GM18873 (cell line): ENCODE measurements around the gene HSPA12B.

Experiments used
- ATAC-seq: cut with Tn5 transposase; IDR thresholded peaks from one replicate; pipeline ENCODE4 v1.9.1; 2021; ENCODE audit warnings: mild to moderate bottlenecking, moderate library complexity, moderate number of reproducible peaks; ENCODE audit not compliant: unreplicated experiment, low FRiP score

HSPA12B gene

GRCh38 chr20:3800878-3801260 is 68.4 kb downstream of the HSPA12B start:
- no peak for ATAC-seq

GRCh38 chr20:3801299-3801698 is 68.8 kb downstream of the HSPA12B start:
- ATAC-seq: no peak

DNA sequence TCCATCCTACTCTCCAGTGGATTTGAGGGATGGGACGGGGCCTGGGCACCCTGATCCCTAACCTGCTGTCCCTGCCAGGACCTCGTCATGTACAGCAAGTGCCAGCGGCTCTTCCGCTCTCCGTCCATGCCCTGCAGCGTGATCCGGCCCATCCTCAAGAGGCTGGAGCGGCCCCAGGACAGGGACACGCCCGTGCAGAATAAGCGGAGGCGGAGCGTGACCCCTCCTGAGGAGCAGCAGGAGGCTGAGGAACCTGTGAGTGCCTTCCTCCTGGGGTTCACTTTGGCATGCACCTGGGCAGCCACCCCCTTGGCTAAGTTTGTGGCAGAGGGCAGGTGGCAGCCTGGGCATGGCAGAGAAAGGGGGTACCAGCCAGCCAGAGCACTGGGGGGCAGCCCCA is 69.4 kb downstream of the HSPA12B start:
- no peak for ATAC-seq
